ENCODE data around the gene HMGN4. TPM values are rescaled to one million over a fixed set of nuclear protein-coding genes. Genes with fewer than 3 reads are reported as not detected.

The HMGN4 gene
- total and polyA plus RNA-seq, 9 of the 15 experiments (the other 6 are each of a cell fraction or from before 2014, with no cell fraction given) = 35.4 to 134 (median 94.1) TPM

GRCh38 chr6:26576407-26576843 is 38.3 kb downstream of the HMGN4 start (continued):
- TF ChIP-seq E2F1 (CRISPR knock-in tag; IDR thresholded peaks at IDR 0.05) (no peak), CEBPG (CRISPR knock-in tag; IDR thresholded peaks at IDR 0.05) (no peak), CEBPG (tag; conservative IDR thresholded peaks at IDR 0.05 in 1 of 2, IDR thresholded peaks at IDR 0.05 in 1 of 2) (peak; percentile 72 to 86), DPF2 (IDR thresholded peaks at IDR 0.05) (peak; percentile 58), CAMTA2 (CRISPR knock-in tag; conservative IDR thresholded peaks at IDR 0.05) (no peak), SIRT6 (IDR thresholded peaks at IDR 0.05; ENCODE audit: low read depth, low read length) (no peak), BRD9 (IDR thresholded peaks at IDR 0.05; ENCODE audit: low read depth, partially characterized antibody) (peak; percentile 20), ZBTB11 (CRISPR knock-in tag; IDR thresholded peaks at IDR 0.05) (no peak), ZNF3 (CRISPR knock-in tag; IDR thresholded peaks at IDR 0.05) (no peak), ZNF282 (CRISPR knock-in tag; IDR thresholded peaks at IDR 0.05) (no peak), NR3C1 (CRISPR knock-in tag; IDR thresholded peaks at IDR 0.05) (no peak), ZNF507 (tag; conservative IDR thresholded peaks at IDR 0.05) (no peak), HDAC6 (IDR thresholded peaks at IDR 0.05; ENCODE audit: low read depth, low read length) (no peak), ZNF785 (CRISPR knock-in tag; IDR thresholded peaks at IDR 0.05) (no peak), RFX1 (IDR thresholded peaks at IDR 0.05) (no peak), SOX6 (IDR thresholded peaks at IDR 0.05) (peak; percentile 27; the same call in 1 of the 2 replicates), ZFP36 (IDR thresholded peaks at IDR 0.05; ENCODE audit: low read depth, low read length, partially characterized antibody) (no peak), ESRRB (CRISPR knock-in tag; IDR thresholded peaks at IDR 0.05; ENCODE audit: borderline replicate concordance) (no peak), ZNF79 (CRISPR knock-in tag; IDR thresholded peaks at IDR 0.05; ENCODE audit: low read depth) (no peak), ZNF384 (IDR thresholded peaks at IDR 0.05; ENCODE audit: low read depth, low read length) (no peak), ZNF77 (CRISPR knock-in tag; IDR thresholded peaks at IDR 0.05) (no peak), ZBTB34 (CRISPR knock-in tag; IDR thresholded peaks at IDR 0.05) (no peak), U2AF2 (optimal IDR thresholded peaks at IDR 0.05; ENCODE audit: low read depth, low read length) (no peak), NCOR1 (IDR thresholded peaks at IDR 0.05) (peak; percentile 61), ZNF644 (tag; IDR thresholded peaks at IDR 0.05; ENCODE audit: low read depth) (0 out of 2 replicates have a peak, but pooled peaks have one; percentile 0), ZFP1 (CRISPR knock-in tag; IDR thresholded peaks at IDR 0.05) (no peak), ARNT (IDR thresholded peaks at IDR 0.05) (no peak)

Data from K562 (cell line).